Immature natural killer cell (primary cell): ENCODE results near the gene SEC24D. TPM values are rescaled to one million over a fixed set of nuclear protein-coding genes. Genes with fewer than 3 reads are reported as not detected.
"Not testable (repeated sequence)": the region's sequence is repeated elsewhere in the genome, so short reads cannot be mapped to it uniquely, and the experiment has no call there.

Source experiments
- DNase-seq, 3 donors: peaks; one replicate each; pipeline ENCODE4 v3.0.0; 2022; ENCODE audit warnings: mixed read lengths in 1 of 3
- H3K27ac Mint-ChIP-seq, 6 donors: one replicate each; pipeline ENCODE4 v1.8.0; 2020; ENCODE audit warnings: mixed read lengths in 6 of 6, mild to moderate bottlenecking in 5 of 6, inconsistent platforms in 4 of 6, moderate library complexity in 3 of 6
- H3K27me3 Mint-ChIP-seq, 3 donors: one replicate each; pipeline ENCODE4 v1.8.0; 2020 to 2021; ENCODE audit warnings: low read depth in 3 of 3, mild to moderate bottlenecking in 3 of 3, mixed read lengths in 3 of 3, moderate library complexity in 3 of 3, inconsistent platforms in 1 of 3
- H3K36me3 Mint-ChIP-seq, 3 donors: one replicate each; pipeline ENCODE4 v1.8.0; 2020; ENCODE audit warnings: mixed read lengths in 3 of 3, inconsistent platforms in 2 of 3, mild to moderate bottlenecking in 2 of 3
- H3K4me1 Mint-ChIP-seq, 2 donors: one replicate each; pipeline ENCODE4 v1.8.0; 2020; ENCODE audit warnings: inconsistent platforms in 2 of 2, mild to moderate bottlenecking in 2 of 2, mixed read lengths in 2 of 2, moderate library complexity in 1 of 2
- H3K4me3 Mint-ChIP-seq, 5 donors: one replicate each; pipeline ENCODE4 v1.8.0; 2020; ENCODE audit warnings: mild to moderate bottlenecking in 5 of 5, mixed read lengths in 5 of 5, inconsistent platforms in 3 of 5, moderate library complexity in 3 of 5
- H3K9me3 Mint-ChIP-seq, 6 donors: one replicate each; pipeline ENCODE4 v1.8.0; 2020; ENCODE audit warnings: mild to moderate bottlenecking in 6 of 6, mixed read lengths in 6 of 6, inconsistent platforms in 4 of 6, moderate library complexity in 3 of 6
- polyA plus RNA-seq, 3 donors: library from polyadenylated mRNA; unstranded; fragments of 300-500 nt; fragmentation: Illumina TruSeq; gene quantifications; one replicate each; pipeline ENCODE4 v1.2.3, GENCODE V29; 2021

The SEC24D gene, protein sequence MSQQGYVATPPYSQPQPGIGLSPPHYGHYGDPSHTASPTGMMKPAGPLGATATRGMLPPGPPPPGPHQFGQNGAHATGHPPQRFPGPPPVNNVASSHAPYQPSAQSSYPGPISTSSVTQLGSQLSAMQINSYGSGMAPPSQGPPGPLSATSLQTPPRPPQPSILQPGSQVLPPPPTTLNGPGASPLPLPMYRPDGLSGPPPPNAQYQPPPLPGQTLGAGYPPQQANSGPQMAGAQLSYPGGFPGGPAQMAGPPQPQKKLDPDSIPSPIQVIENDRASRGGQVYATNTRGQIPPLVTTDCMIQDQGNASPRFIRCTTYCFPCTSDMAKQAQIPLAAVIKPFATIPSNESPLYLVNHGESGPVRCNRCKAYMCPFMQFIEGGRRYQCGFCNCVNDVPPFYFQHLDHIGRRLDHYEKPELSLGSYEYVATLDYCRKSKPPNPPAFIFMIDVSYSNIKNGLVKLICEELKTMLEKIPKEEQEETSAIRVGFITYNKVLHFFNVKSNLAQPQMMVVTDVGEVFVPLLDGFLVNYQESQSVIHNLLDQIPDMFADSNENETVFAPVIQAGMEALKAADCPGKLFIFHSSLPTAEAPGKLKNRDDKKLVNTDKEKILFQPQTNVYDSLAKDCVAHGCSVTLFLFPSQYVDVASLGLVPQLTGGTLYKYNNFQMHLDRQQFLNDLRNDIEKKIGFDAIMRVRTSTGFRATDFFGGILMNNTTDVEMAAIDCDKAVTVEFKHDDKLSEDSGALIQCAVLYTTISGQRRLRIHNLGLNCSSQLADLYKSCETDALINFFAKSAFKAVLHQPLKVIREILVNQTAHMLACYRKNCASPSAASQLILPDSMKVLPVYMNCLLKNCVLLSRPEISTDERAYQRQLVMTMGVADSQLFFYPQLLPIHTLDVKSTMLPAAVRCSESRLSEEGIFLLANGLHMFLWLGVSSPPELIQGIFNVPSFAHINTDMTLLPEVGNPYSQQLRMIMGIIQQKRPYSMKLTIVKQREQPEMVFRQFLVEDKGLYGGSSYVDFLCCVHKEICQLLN
- polyA plus RNA-seq, result 10 to 100 TPM; 15.1 to 39.0 (median 31.6) TPM

DNA sequence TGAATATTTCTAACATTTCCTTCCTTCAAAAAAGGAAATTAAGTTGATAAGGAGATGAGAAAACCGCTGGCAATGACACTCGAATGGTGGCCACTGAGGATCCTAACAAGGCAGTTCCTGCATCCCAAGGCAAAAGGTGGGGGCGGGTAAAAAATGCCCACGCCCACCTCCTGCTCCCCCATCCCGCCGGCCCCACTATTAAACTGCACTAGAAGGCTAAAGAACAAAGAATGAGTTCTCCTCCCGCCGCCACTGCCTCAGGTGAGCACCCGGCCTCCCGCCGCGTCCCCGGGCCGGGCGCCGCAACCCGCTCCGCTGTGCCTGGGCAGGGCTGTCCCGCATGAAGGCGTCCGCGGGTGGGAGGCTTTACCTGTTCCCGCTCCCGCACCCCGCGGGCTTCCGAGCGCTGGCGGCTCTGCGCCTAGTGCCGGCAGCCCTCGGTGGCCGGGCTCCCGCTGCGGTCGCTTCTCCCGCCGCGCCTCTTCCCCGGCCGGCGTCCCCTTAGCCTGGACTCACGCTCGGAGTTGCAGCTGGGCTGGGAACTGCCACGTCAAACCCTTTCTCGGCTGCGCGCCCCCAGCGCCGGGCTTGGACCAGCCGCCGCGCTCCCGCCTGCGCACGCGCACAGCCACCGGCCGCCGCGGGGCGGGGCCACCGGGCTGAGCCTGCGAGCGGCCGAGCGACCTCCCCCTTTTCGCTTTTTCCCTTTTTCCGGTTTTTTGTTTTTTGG lies at the start of gene SEC24D:
TSS of gene SEC24D (minus strand) at position 556 of the 730 bp plus-strand sequence. CDS start 2,430 bp downstream, outside the sequence.
- H3K4me3 Mint-ChIP-seq, result peak within 1 kb of the TSS; percentile 97 to 100 (median 100)
- no peaks in the 10 kb centered on the region for H3K9me3 Mint-ChIP-seq

GRCh38 chr4:118884716-118885115 lies 48.8 kb upstream of the SEC24D start:
- Mint-ChIP-seq H3K27ac (no peak overlapping the region), H3K4me1 (peaks cover 10 to 14% of the 10 kb centered on the region in 2 donors), H3K9me3 (no peaks in the 10 kb centered on the region), H3K4me3 (no peak overlapping the region), H3K36me3 (no peaks in the 10 kb centered on the region), H3K27me3 (peaks cover 2 to 18% (median 2%) of the 10 kb centered on the region in 3 donors)
- no peak for DNase-seq

More for the DNA sequence above, at the start of gene SEC24D:
- peaks cover 3 to 12% (median 4%) of the 10 kb centered on the region in 3 donors for H3K27me3 Mint-ChIP-seq
- H3K27ac Mint-ChIP-seq, result peak within 1 kb of the TSS; percentile 87 to 99 (median 93)
- H3K4me1 Mint-ChIP-seq, result peaks cover 21 to 43% of the 10 kb centered on the region in 2 donors
- H3K36me3 Mint-ChIP-seq, result peaks cover 11 to 15% (median 14%) of the 10 kb centered on the region in 3 donors
- DNase-seq, result peak; percentile 84 to 87 (median 85)

GRCh38 chr4:118883861-118884260 lies 47.9 kb upstream of the SEC24D start:
- peaks cover 0 to 3% (median 0%) of the 10 kb centered on the region in 3 donors for H3K36me3 Mint-ChIP-seq
- H3K27ac Mint-ChIP-seq, result no peak overlapping the region
- peaks cover 2 to 15% (median 2%) of the 10 kb centered on the region in 3 donors for H3K27me3 Mint-ChIP-seq
- peaks cover 0 to 4% (median under 1%) of the 10 kb centered on the region in 6 donors for H3K9me3 Mint-ChIP-seq
- no peak overlapping the region for H3K4me3 Mint-ChIP-seq
- peaks cover 5 to 8% of the 10 kb centered on the region in 2 donors for H3K4me1 Mint-ChIP-seq
- DNase-seq, result no peak

GRCh38 chr4:118881512-118882146 lies 45.7 kb upstream of the SEC24D start:
- H3K4me1 Mint-ChIP-seq, result no peaks in the 10 kb centered on the region
- peaks cover 2 to 11% (median 4%) of the 10 kb centered on the region in 3 donors for H3K27me3 Mint-ChIP-seq
- peaks cover 0 to 9% (median 6%) of the 10 kb centered on the region in 3 donors for H3K36me3 Mint-ChIP-seq
- DNase-seq, result no peak
- no peak overlapping the region for H3K27ac Mint-ChIP-seq
- H3K4me3 Mint-ChIP-seq, result no peak overlapping the region
- H3K9me3 Mint-ChIP-seq, result peaks cover 0 to 7% (median 4%) of the 10 kb centered on the region in 6 donors

DNA sequence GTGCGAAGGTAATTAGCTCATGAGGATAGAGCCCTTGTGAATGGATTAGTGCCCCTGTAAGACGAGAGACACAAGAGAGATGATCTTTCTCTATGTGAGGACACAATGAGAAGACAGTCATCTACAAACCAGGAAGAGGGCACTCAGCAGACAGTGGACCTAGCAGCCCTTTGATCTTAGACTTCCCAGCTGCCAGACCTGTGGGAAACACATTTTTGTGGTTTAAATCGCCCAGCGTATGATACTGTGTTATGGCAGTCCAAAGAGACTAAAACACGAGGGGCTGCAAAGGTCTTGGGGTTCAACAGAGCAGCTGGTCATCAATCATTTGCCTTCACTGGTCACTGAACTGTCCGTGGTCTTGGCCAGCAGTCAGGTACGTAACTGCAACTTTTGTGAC lies 43.5 kb upstream of the SEC24D start:
- no peak overlapping the region for H3K4me3 Mint-ChIP-seq
- H3K36me3 Mint-ChIP-seq, result peaks cover 0 to 9% (median 6%) of the 10 kb centered on the region in 3 donors
- peaks cover 0 to 7% (median 4%) of the 10 kb centered on the region in 6 donors for H3K9me3 Mint-ChIP-seq
- no peaks in the 10 kb centered on the region for H3K4me1 Mint-ChIP-seq
- no peak overlapping the region for H3K27ac Mint-ChIP-seq
- H3K27me3 Mint-ChIP-seq, result peaks cover 0 to 9% (median 1%) of the 10 kb centered on the region in 3 donors
- DNase-seq, result no peak

- H3K9me3 Mint-ChIP-seq, H3K36me3 Mint-ChIP-seq, H3K27ac Mint-ChIP-seq, H3K4me1 Mint-ChIP-seq, DNase-seq: not testable (repeated sequence)
- Mint-ChIP-seq H3K27me3 (peaks cover 0 to 14% (median 1%) of the 10 kb centered on the region in 3 donors), H3K4me3 (peak overlapping the region in 1 of 5 donors; percentile 18)
Measured at GRCh38 chr4:118878507-118878906, 42.6 kb upstream of the SEC24D start.

DNA sequence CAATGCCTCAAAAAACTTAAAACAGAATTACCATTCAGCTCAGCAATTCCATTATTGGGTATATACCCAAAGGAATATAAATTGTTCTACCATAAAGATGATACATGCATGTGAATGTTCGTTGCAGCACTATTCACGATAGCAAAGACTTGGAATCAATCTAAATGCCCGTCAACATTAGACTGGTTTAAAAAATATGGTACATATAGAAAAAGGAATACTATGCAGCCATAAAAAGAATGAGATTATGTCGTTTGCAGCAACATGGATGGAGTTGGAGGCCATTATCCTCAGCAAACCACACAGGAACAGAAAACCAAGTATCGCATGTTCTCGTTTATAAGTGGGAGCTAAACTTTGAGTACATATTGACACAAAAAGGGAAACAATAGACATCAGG lies 41.9 kb upstream of the SEC24D start:
- DNase-seq, result no peak
- no peaks in the 10 kb centered on the region for H3K4me1 Mint-ChIP-seq
- H3K27me3 Mint-ChIP-seq, result peaks cover 0 to 15% (median 1%) of the 10 kb centered on the region in 3 donors
- H3K4me3 Mint-ChIP-seq, result no peak overlapping the region
- peaks cover 0 to 9% (median 6%) of the 10 kb centered on the region in 3 donors for H3K36me3 Mint-ChIP-seq
- peaks cover 0 to 7% (median 4%) of the 10 kb centered on the region in 6 donors for H3K9me3 Mint-ChIP-seq
- H3K27ac Mint-ChIP-seq, result no peak overlapping the region

DNA sequence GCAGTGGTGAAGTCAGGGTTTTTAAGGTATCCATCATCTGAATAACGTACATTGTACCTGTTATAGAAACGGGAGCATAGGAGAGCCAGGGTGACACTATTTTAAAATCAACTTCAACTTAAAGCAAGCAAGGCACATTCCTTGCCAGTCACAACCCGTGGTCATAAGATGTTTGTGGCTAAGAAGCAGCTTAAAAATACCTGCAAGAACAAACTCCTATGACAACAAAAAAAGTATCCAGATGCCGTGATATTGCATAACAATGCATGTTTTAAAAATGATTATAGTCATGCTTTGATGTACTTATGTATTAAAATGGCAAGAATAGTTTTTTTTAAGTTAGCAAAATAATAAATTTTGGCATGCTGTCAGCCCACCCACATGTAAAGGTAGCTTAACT lies 36.3 kb upstream of the SEC24D start:
- H3K9me3 Mint-ChIP-seq, result peaks cover 0 to 2% (median 0%) of the 10 kb centered on the region in 6 donors
- no peaks in the 10 kb centered on the region for H3K4me1 Mint-ChIP-seq
- H3K27ac Mint-ChIP-seq, result no peak overlapping the region
- no peak for DNase-seq
- no peak overlapping the region for H3K4me3 Mint-ChIP-seq
- peaks cover 0 to 4% (median 3%) of the 10 kb centered on the region in 3 donors for H3K36me3 Mint-ChIP-seq
- peaks cover 0 to 13% (median 0%) of the 10 kb centered on the region in 3 donors for H3K27me3 Mint-ChIP-seq

DNA sequence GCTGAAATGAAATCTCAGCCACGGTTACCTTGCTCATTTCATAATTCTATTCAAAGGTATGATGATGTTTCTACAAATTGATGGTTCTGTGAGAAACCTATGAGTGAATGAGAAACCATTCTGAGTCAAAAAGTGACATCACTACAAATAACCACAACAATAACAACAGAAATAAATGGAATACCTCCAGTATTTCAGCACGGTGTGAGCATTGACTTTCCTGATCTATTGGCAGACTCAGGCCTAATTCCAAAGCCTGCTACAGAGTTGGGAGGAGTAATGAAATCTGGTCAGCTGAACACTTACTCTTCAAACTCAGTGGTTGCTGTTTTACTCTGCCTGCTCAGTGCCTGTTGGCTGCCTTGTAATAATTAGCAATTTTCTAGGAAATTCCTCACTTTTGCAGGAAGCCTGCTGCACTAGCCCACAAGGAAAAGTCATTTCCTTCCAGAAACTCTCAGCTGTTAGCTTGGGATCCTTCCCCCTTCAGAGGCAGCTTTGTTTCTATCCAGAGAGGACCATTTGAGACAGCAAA lies 33.9 kb upstream of the SEC24D start:
- Mint-ChIP-seq H3K4me1 (peaks cover 0 to 2% of the 10 kb centered on the region in 2 donors), H3K27ac (no peak overlapping the region), H3K27me3 (peaks cover 0 to 8% (median 0%) of the 10 kb centered on the region in 3 donors), H3K4me3 (no peak overlapping the region), H3K36me3 (no peaks in the 10 kb centered on the region), H3K9me3 (no peaks in the 10 kb centered on the region)
- no peak for DNase-seq

GRCh38 chr4:118867311-118868067 lies 31.6 kb upstream of the SEC24D start:
- no peak overlapping the region for H3K27ac Mint-ChIP-seq
- peaks cover 0 to 2% (median 0%) of the 10 kb centered on the region in 3 donors for H3K27me3 Mint-ChIP-seq
- no peak overlapping the region for H3K4me3 Mint-ChIP-seq
- no peaks in the 10 kb centered on the region for H3K36me3 Mint-ChIP-seq
- H3K4me1 Mint-ChIP-seq, result peaks cover 0 to 2% of the 10 kb centered on the region in 2 donors
- H3K9me3 Mint-ChIP-seq, result no peaks in the 10 kb centered on the region
- DNase-seq, result no peak

GRCh38 chr4:118866442-118866841 lies 30.5 kb upstream of the SEC24D start:
- Mint-ChIP-seq H3K27me3 (peaks cover 0 to 2% (median 0%) of the 10 kb centered on the region in 3 donors), H3K9me3 (no peaks in the 10 kb centered on the region), H3K4me1 (peaks cover 0 to 2% of the 10 kb centered on the region in 2 donors), H3K27ac (no peak overlapping the region), H3K4me3 (no peak overlapping the region), H3K36me3 (no peaks in the 10 kb centered on the region)
- no peak for DNase-seq
